Ovary (tissue), 3 donors: Measurements from ENCODE around the gene SPATA13.

Source experiments
- EP300 ChIP-seq: sonication (generic); formaldehyde crosslinking; IDR thresholded peaks from one replicate; pipeline ENCODE4 v1.6.1; 2017; ENCODE audit warnings: antibody characterized with exemption
- TF ChIP-seq, protein P1 (sequence below), 3 donors: fragments of 450-650 bp in 2 of 3; fragments of 200-600 bp in 1 of 3; IDR thresholded peaks; one replicate each; pipeline versions ENCODE4 v1.5.1 to v1.8.0; 2016 to 2022; ENCODE audit warnings: antibody characterized with exemption in 3 of 3, mild to moderate bottlenecking in 1 of 3
- donor health status: DM: no; HTN: no; CAD: no.

DNA sequence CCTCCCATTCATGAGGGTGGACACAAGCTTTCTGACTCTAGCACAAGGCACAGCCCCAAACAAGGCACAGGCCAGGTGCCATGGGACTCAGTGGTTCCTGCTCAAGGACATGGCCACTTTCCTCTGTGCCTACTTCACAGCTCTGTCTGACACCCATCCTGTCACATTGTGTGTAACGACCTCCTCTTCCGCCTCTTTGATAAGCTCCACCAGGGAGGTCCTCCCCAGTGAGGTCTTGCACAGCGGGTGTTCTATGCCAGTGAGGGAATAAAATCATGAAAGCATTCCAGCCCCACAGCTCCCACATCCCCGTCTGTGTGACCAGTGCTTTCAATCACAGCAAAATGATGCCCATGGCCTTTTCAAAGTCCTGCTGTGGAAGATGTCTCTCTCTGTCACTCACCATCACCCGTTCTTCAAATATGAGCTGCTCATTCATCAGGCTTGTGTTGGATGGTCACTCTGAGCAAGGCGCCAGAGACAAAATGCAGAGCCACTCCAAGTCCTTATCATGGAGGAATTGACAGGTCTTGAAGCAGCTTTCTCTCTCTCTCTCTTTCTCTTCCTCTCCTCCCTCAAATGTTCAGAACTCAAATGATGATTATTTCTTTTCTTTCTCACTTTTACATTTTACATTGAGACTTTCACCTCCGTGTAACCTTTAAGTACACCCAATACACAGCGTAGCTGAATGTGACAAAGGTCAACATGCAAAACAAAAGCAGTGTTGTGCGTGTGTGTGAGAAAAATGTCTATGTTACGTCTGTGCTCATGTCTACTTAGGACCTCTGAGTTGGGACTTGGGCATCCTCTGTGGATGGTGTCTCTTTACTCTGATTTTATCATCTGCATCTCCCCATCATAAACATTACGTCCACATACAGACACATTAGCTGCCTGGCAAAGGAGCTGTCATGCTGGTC lies 8.0 kb upstream of the SPATA13 start:
- TF ChIP-seq, protein P1, sequence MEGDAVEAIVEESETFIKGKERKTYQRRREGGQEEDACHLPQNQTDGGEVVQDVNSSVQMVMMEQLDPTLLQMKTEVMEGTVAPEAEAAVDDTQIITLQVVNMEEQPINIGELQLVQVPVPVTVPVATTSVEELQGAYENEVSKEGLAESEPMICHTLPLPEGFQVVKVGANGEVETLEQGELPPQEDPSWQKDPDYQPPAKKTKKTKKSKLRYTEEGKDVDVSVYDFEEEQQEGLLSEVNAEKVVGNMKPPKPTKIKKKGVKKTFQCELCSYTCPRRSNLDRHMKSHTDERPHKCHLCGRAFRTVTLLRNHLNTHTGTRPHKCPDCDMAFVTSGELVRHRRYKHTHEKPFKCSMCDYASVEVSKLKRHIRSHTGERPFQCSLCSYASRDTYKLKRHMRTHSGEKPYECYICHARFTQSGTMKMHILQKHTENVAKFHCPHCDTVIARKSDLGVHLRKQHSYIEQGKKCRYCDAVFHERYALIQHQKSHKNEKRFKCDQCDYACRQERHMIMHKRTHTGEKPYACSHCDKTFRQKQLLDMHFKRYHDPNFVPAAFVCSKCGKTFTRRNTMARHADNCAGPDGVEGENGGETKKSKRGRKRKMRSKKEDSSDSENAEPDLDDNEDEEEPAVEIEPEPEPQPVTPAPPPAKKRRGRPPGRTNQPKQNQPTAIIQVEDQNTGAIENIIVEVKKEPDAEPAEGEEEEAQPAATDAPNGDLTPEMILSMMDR (IDR thresholded peaks at IDR 0.05), result no peak
- TF ChIP-seq EP300, result no peak
